ENCODE results near the gene KSR1. TPM values are rescaled to one million over a fixed set of nuclear protein-coding genes. Genes with fewer than 3 reads are reported as not detected.

KSR1 gene
- total RNA-seq, 6 experiments from 2014 or later = 5.9 to 12.9 (median 8.7) TPM

GRCh38 chr17:27502526-27503324, 46.5 kb downstream of the KSR1 start:
- no peaks in the 10 kb centered on the region for H3K27me3 ChIP-seq
- no peak for ATAC-seq
- H3K27ac ChIP-seq = no peak overlapping the region
- no peak for TF ChIP-seq CTCF (IDR thresholded peaks at IDR 0.05)
- no peak for TF ChIP-seq POLR2A (IDR thresholded peaks at IDR 0.05)
- no peaks in the 10 kb centered on the region for H3K36me3 ChIP-seq
- no peaks in the 10 kb centered on the region for H3K9me3 ChIP-seq
- WGBS (ENCODE audit: insufficient coverage, low coverage, low lambda C conversion rate, missing lambda C conversion rate) = 67% methylated on average over 7 of the region's 12 CpGs
- no peak overlapping the region for H3K4me3 ChIP-seq
- no peaks in the 10 kb centered on the region for H3K4me1 ChIP-seq
- intact Hi-C loops (cut with DNase I) = loop anchor here in 1 of 2 donors (10.0 kb wide), 1 partner anchor 92 kb away; no protein-coding TSS in a partner anchor
- DNase-seq = no peak

- 75% methylated on average over 6 of the region's 8 CpGs for whole genome bisulfite sequencing (ENCODE audit: insufficient coverage, low coverage, low lambda C conversion rate, missing lambda C conversion rate)
- no peak for ATAC-seq
- Histone ChIP-seq H3K27ac (no peak overlapping the region), H3K4me1 (no peaks in the 10 kb centered on the region), H3K4me3 (no peak overlapping the region), H3K27me3 (no peaks in the 10 kb centered on the region), H3K9me3 (no peaks in the 10 kb centered on the region), H3K36me3 (no peaks in the 10 kb centered on the region)
- TF ChIP-seq CTCF (IDR thresholded peaks at IDR 0.05) (no peak), POLR2A (IDR thresholded peaks at IDR 0.05) (no peak)
- peak in 1 of 3 donors; percentile 16 for DNase-seq
- intact Hi-C loops (cut with DNase I) = loop anchor here in 1 of 2 donors (10.0 kb wide), 1 partner anchor 91 kb away; no protein-coding TSS in a partner anchor
Observed at GRCh38 chr17:27503611-27504010, 47.4 kb downstream of the KSR1 start.

GRCh38 chr17:27504188-27504995, 48.1 kb downstream of the KSR1 start:
- 86% methylated on average over 3 of the region's 15 CpGs for WGBS (ENCODE audit: insufficient coverage, low coverage, low lambda C conversion rate, missing lambda C conversion rate)
- DNase-seq (no peak), ATAC-seq (peak in 1 of 4 donors; percentile 8)
- Histone ChIP-seq H3K4me3 (no peak overlapping the region), H3K27ac (no peak overlapping the region), H3K27me3 (no peaks in the 10 kb centered on the region), H3K9me3 (no peaks in the 10 kb centered on the region), H3K36me3 (no peaks in the 10 kb centered on the region), H3K4me1 (no peaks in the 10 kb centered on the region)
- TF ChIP-seq POLR2A (IDR thresholded peaks at IDR 0.05) (no peak), CTCF (IDR thresholded peaks at IDR 0.05) (no peak)
- intact Hi-C loops (cut with DNase I) = loop anchor here in 1 of 2 donors (10.0 kb wide), 1 partner anchor 90 kb away; no protein-coding TSS in a partner anchor

GRCh38 chr17:27506348-27507218, 50.3 kb downstream of the KSR1 start:
- ATAC-seq = no peak
- Histone ChIP-seq H3K4me1 (no peaks in the 10 kb centered on the region), H3K9me3 (no peaks in the 10 kb centered on the region), H3K27ac (no peak overlapping the region), H3K36me3 (no peaks in the 10 kb centered on the region), H3K27me3 (no peaks in the 10 kb centered on the region), H3K4me3 (no peak overlapping the region)
- no peak for DNase-seq
- intact Hi-C loops (cut with DNase I) = loop anchor here in 1 of 2 donors (10.0 kb wide), 1 partner anchor 88 kb away; no protein-coding TSS in a partner anchor
- TF ChIP-seq POLR2A (IDR thresholded peaks at IDR 0.05) (no peak), CTCF (IDR thresholded peaks at IDR 0.05) (no peak)
- 78% methylated on average over 9 of the region's 15 CpGs for WGBS (ENCODE audit: insufficient coverage, low coverage, low lambda C conversion rate, missing lambda C conversion rate)
